OCI-LY3 (cell line): Measurements from ENCODE around the gene SMR3B.

Source experiments
- EZH2phosphoT487 ChIP-seq: fragments of 200-600 bp; shearing (Covaris generic); IDR thresholded peaks from 2 replicates; pipeline ENCODE4 v1.6.1; 2018; ENCODE audit warnings: antibody characterized with exemption, mixed run types, low read depth
- TF ChIP-seq, protein P1 (sequence below): fragments of 200-600, 300-600 bp; sonication (generic); IDR thresholded peaks from 2 replicates; pipeline ENCODE4 v1.5.1; 2014; ENCODE audit warnings: antibody characterized with exemption, low read length, low read depth

DNA sequence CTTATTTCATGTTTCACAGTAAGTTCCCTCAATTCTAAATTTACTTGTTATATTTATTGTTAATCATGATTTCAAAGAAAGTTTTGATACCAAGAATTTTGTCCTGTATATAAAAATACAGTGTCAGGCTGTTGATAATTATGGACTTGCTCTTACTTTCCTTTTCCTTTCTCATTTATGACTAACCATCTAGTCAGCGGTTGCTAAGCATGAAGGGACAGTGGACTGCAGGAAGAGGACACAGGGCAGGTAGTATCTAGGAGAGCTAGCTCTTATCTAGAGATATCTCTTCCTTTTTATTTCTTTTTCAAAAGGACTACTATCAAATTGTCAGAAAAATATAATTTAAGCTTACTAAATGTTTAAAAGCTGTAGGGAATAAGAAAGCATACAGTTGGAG lies 16.4 kb downstream of the SMR3B start:
- TF ChIP-seq, protein P1, sequence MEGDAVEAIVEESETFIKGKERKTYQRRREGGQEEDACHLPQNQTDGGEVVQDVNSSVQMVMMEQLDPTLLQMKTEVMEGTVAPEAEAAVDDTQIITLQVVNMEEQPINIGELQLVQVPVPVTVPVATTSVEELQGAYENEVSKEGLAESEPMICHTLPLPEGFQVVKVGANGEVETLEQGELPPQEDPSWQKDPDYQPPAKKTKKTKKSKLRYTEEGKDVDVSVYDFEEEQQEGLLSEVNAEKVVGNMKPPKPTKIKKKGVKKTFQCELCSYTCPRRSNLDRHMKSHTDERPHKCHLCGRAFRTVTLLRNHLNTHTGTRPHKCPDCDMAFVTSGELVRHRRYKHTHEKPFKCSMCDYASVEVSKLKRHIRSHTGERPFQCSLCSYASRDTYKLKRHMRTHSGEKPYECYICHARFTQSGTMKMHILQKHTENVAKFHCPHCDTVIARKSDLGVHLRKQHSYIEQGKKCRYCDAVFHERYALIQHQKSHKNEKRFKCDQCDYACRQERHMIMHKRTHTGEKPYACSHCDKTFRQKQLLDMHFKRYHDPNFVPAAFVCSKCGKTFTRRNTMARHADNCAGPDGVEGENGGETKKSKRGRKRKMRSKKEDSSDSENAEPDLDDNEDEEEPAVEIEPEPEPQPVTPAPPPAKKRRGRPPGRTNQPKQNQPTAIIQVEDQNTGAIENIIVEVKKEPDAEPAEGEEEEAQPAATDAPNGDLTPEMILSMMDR, result no peak
- TF ChIP-seq EZH2phosphoT487, result no peak
